ENCODE results near the gene PROCR.

PROCR gene

DNA sequence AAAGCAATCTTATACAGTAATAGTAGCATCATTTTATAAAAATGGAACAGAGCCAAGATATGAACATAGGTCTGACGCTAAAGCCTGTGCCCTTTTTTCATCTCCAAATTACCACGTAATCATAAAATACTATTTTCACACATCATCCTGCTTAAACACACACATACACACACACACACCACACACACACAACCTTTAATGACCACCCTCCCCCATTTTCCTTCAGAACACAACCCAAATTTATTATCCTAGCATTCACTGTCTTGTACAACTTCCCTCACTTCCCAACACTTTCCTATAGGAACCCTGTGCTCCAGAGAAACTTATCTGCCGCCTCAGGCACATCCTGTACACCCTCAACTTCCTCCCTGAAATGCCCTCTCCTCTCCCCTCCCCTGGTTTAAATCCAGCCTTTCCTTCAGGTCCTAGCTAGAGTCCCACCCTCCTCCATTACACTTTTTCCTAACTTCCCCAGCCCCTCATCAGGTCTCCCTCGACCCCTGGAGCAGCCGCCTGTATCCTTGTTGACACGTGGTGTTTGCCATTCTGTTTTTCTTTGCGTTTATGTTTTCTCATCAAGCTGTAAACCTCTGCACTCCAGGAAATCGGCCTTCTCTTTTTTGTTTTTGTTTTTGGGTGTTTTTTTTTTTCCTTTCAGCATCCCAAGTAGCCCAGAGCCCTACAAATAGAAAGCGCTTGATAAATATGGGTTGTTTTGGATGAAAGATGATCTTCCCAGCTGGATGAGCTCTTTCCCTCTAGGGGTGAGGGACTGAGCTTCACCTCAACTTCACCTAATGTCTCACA, 53.6 kb downstream of the PROCR start:
- Mint-ChIP-seq H3K4me1 (ENCODE audit: low read depth in 2 of 2) (peaks cover 6 to 16% of the 10 kb centered on the region in 2 donors), H3K27me3 (peaks cover 28 to 30% of the 10 kb centered on the region in 2 donors), H3K27ac (peak overlapping the region in 1 of 2 donors; percentile 32), H3K36me3 (ENCODE audit: insufficient read depth) (peaks cover 4% of the 10 kb centered on the region), H3K4me3 (peak overlapping the region; percentile 61 to 71), H3K9me3 (no peaks in the 10 kb centered on the region)
- no peak for ATAC-seq (replicated peaks)
- no peak for DNase-seq

DNA sequence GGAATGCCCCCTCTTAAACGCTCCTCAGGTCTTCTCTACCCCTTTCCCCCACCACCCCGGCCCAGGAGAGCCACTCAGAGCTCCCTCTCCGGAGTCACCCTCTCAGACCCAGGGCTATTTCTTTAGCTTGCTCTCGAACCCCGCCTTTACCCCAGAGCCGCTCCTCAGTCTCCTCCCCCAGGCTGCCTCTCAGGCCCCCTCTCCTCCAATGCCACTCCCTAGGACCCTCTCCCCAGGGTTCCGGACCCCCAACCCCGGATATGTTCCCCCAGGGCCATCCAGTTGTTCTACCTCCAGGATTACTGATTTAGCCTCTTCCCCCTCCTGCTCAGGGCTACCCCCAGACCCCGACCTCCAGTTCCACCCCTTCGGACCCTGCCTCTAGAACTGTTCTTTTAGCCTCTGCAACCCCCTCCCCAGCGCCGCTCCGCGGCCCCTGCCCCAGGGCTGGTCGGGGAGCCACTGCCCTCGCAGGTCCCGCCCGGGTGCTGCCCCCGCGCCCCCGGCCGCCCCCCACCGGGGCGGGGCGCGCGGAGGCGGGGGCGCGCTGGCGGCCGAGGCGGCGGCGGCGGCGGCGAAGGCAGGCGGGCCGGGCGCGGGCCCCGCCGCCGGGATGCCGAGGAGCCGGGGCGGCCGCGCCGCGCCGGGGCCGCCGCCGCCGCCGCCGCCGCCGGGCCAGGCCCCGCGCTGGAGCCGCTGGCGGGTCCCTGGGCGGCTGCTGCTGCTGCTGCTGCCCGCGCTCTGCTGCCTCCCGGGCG, 54.4 kb downstream of the PROCR start, which contains the start of gene MMP24:
MMP24 (plus strand) TSS at position 565 of the 758 bp plus-strand sequence; CDS start at position 614, 49 bp downstream.
- Mint-ChIP-seq H3K27me3 (peaks cover 28 to 30% of the 10 kb centered on the region in 2 donors), H3K27ac (peak within 1 kb of the TSS; percentile 36 to 44), H3K4me3 (peak within 1 kb of the TSS; percentile 63 to 75), H3K4me1 (ENCODE audit: low read depth in 2 of 2) (peaks cover 6 to 16% of the 10 kb centered on the region in 2 donors), H3K9me3 (no peaks in the 10 kb centered on the region), H3K36me3 (ENCODE audit: insufficient read depth) (peaks cover 4% of the 10 kb centered on the region)
- DNase-seq (no peak), ATAC-seq (replicated peaks) (no peak)

All from effector memory CD8-positive, alpha-beta T cell (primary cell).